GM21723 (cell line): Measurements from ENCODE around the gene CUX1.

Experiments used
- ATAC-seq: cut with Tn5 transposase; IDR thresholded peaks from one replicate; pipeline ENCODE4 v1.9.1; 2021; ENCODE audit warnings: mild to moderate bottlenecking, moderate library complexity; ENCODE audit not compliant: unreplicated experiment

CUX1 gene

GRCh38 chr7:102196028-102196427 is 378.6 kb downstream of the CUX1 start:
- no peak for ATAC-seq

- no peak for ATAC-seq
Observed at GRCh38 chr7:102197161-102197560, 379.7 kb downstream of the CUX1 start.

- no peak for ATAC-seq
Observed at GRCh38 chr7:102197599-102197998, 380.2 kb downstream of the CUX1 start.

GRCh38 chr7:102198417-102198956 is 381.1 kb downstream of the CUX1 start:
- no peak for ATAC-seq

GRCh38 chr7:102201576-102201975 is 384.1 kb downstream of the CUX1 start:
- no peak for ATAC-seq

- ATAC-seq, result no peak
Observed at GRCh38 chr7:102202556-102202955, 385.1 kb downstream of the CUX1 start.

- no peak for ATAC-seq
Observed at GRCh38 chr7:102203218-102203617, 385.8 kb downstream of the CUX1 start.

- no peak for ATAC-seq
Observed at GRCh38 chr7:102204212-102204611, 386.8 kb downstream of the CUX1 start.

- no peak for ATAC-seq
Observed at GRCh38 chr7:102205915-102206314, 388.5 kb downstream of the CUX1 start.

- ATAC-seq, result no peak
Observed at GRCh38 chr7:102208826-102209225, 391.4 kb downstream of the CUX1 start.

GRCh38 chr7:102210787-102211186 is 393.4 kb downstream of the CUX1 start:
- ATAC-seq, result no peak

- ATAC-seq, result peak; percentile 73
Observed at GRCh38 chr7:102211590-102212550, 394.4 kb downstream of the CUX1 start.

GRCh38 chr7:102214477-102215072 is 397.1 kb downstream of the CUX1 start:
- no peak for ATAC-seq

GRCh38 chr7:102215256-102215655 is 397.8 kb downstream of the CUX1 start:
- no peak for ATAC-seq

GRCh38 chr7:102215711-102216110 is 398.3 kb downstream of the CUX1 start:
- no peak for ATAC-seq

- ATAC-seq, result no peak
Observed at GRCh38 chr7:102216573-102217314, 399.3 kb downstream of the CUX1 start.

- ATAC-seq, result no peak
Observed at GRCh38 chr7:102220229-102220850, 402.9 kb downstream of the CUX1 start.

- ATAC-seq, result no peak
Observed at GRCh38 chr7:102220960-102221800, 403.8 kb downstream of the CUX1 start.

- ATAC-seq, result no peak
Observed at GRCh38 chr7:102221961-102222360, 404.5 kb downstream of the CUX1 start.

GRCh38 chr7:102222445-102222844 is 405.0 kb downstream of the CUX1 start:
- ATAC-seq, result no peak
